Upper lobe of left lung (tissue), 4 donors: ENCODE data around the gene SLC51B.

ENCODE experiments used
- CTCF ChIP-seq, 6 experiments: fragments of 450-650 bp in 4 of 6; fragments of 200-600 bp in 2 of 6; sonication (generic) in 2 of 6; IDR thresholded peaks; one replicate each; pipeline ENCODE4 v1.5.1; 2016 to 2019; ENCODE audit warnings: antibody characterized with exemption in 6 of 6
- EP300 ChIP-seq, 4 donors: sonication (generic); formaldehyde crosslinking; IDR thresholded peaks; one replicate each; pipeline ENCODE4 v1.5.1; 2017; ENCODE audit warnings: antibody characterized with exemption in 4 of 4, control low read depth in 2 of 4
- POLR2A ChIP-seq, 4 donors: fragments of 450-650 bp; IDR thresholded peaks; one replicate each; pipeline ENCODE4 v1.5.1; 2016 to 2017; ENCODE audit warnings: antibody characterized with exemption in 4 of 4, mild to moderate bottlenecking in 2 of 4

GRCh38 chr15:65081758-65082157, 36.6 kb downstream of the SLC51B start:
- no peak for TF ChIP-seq CTCF (IDR thresholded peaks at IDR 0.05)
- TF ChIP-seq EP300 (IDR thresholded peaks at IDR 0.05), result no peak
- TF ChIP-seq POLR2A (IDR thresholded peaks at IDR 0.05), result no peak
